HL-60 (cell line): Measurements from ENCODE around the gene CNFN.

Source experiments
- CTCF ChIP-seq: IDR thresholded peaks from one replicate; pipeline ENCODE4 v1.5.1; 2011; ENCODE audit warnings: low read length, control low read depth, inconsistent platforms; ENCODE audit not compliant: insufficient read depth
- REST ChIP-seq: IDR thresholded peaks from 2 replicates; pipeline ENCODE4 v1.6.1; 2012; ENCODE audit warnings: low read depth; ENCODE audit not compliant: insufficient replicate concordance

GRCh38 chr19:42401365-42402303 lies 11.5 kb upstream of the CNFN start:
- TF ChIP-seq REST (no peak), CTCF (peak; percentile 65)
